HG03103 (cell line): ENCODE data around the gene IDI1.
"Not testable (repeated sequence)": the region's sequence is repeated elsewhere in the genome, so short reads cannot be mapped to it uniquely, and the experiment has no call there.

Experiments used
- ATAC-seq: cut with Tn5 transposase; IDR thresholded peaks from one replicate; pipeline ENCODE4 v1.9.1; 2021; ENCODE audit warnings: low read depth; ENCODE audit not compliant: unreplicated experiment

Gene IDI1

DNA sequence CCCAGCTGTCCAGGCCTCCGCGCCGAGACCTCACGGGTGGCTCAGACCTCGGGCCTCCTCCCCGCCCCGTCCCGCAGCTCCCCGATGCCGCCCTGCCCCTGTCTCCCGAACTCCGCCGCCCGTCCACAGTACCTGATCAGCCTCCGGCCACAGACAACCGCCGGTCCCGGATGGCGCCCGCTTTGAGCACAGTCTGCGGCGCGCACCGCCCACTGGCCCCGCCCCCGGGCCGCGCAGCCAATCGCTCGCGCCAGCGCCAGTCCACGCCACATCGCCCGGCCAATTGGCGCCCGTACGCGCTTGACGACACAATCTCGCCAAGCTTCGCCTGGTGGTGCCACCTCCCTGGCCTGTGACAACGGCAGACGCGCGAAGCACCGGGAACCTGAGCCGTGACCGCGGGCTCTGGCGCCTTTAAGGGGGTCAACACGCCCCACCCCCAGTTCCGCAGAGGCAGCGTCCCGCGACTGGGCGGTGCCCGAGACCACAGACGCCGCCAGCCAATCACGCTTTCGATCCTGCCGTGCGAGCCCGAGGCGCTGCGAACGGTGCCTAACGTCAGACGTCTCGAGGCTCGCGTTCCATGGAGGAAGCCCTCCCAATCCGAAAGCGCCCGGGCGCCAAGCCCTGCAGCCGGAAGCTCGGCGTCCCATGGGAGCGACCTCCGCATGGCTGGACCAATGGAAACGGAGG, at the start of gene IDI1:
Gene IDI1 (minus strand): TSS at position 388 of the 693 bp plus-strand sequence. CDS start 116 bp downstream, at position 272.
- peak; percentile 73 for ATAC-seq

DNA sequence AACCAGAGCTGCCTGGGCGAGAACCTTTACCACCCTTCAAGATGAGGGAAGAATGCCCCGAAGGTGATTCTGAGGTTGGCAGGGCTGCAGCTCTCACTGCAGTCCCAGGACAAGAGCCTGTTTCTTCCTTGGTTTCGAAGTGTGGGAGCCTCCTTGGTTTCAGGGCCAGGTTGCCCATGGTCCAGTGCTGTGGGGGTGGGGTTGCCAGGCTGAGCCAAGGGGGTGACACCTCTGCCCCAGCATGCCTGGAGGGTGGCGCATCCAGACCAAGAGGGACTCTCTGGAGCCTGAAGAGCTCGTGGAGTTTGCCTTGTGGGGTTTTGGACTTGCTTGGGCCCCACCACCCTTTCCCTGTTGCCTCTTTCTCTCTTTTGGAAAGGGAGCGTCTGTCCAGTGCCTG, 48.5 kb upstream of the IDI1 start:
- ATAC-seq: no peak

DNA sequence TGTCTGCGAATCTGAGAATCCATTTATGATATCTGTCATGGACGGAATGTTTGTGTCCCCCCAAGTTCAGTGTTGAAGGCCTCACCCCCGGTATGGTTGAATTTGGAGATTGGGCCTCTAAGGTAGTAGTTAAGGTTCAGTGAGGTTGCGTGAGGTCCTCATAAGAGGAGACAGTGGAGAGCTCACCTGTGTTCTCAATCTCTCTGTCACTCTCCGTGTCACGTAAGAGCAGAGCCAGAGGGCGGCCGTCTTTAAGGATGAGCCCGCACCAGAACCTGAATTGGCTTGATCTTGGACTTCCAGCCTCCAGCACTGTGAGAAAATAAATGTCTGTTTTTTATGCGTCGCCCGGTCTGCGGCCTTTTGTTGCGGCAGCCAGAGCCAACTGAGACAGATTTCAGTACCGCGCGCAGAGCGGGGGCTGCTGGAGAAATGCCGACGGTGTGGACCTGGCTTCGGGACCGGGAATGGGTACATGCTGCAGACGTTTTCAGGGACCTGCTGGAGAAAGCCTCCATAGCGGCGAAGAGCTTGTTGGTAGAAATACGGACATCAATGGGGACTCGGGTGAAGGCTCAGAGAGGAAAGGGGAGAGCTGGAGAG, 47.5 kb upstream of the IDI1 start:
- no peak for ATAC-seq

DNA sequence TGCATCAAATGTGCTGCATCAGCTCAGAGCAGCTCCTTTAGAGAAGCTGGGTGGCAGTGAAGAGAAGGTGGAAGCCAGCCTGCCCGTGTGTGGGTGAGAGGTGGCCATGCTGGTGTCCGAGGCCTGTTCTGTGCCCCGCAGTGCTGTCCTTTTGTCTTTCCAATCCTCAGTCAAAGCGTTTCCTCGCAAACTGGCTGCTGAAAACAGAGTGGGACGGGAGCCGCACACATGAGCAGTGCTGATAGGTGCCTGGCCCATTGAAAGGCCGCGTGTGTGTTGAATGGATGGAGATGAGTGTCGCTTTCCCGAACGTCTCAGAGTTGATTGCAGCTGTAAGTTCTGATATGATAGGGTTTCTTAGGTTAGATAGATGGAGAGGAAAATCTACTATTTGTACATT, 46.6 kb upstream of the IDI1 start:
- ATAC-seq: no peak

DNA sequence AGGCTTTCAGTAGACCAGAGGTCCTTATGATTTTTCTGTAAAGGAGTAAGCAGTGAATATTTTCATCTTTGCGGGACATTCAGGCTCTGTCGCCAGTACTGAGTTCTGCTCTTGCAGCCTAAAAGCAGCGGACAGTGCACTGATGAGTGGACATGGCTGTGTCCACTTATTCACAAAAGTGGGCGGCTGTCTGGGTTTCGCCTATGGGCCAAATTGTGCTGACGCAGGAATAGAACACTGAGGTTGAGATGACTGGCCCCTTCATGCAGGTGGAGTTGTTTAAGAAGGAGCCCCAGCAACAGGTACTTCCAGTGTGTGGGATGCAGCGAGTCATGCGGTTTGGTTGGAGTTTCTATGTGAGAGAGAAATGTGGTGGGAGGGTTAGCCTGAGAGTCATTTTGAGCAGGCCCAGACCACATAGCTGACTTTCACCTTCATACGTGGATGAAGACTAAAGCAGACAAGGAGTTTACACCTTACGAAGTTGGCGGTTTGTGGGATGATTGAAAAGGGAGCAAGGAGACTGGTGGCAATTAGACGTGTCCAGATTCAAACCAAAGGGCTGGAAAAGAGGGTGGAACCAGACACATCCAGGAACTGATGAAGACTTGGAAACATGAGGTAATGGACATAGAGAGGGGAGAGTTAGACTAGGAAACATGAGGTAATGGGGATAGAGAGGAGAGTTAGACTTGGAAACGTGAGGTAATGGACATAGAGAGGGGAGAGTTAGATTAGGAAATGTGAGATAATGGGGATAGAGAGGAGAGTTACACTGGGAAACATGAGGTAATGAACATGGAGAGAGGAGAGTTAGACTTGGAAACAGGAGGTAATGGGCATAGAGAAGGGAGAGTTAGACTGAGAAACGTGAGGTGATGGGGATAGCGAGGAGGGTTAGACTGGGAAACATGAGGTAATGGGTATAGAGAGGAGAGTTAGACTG, 45.5 kb upstream of the IDI1 start:
- ATAC-seq: no peak

DNA sequence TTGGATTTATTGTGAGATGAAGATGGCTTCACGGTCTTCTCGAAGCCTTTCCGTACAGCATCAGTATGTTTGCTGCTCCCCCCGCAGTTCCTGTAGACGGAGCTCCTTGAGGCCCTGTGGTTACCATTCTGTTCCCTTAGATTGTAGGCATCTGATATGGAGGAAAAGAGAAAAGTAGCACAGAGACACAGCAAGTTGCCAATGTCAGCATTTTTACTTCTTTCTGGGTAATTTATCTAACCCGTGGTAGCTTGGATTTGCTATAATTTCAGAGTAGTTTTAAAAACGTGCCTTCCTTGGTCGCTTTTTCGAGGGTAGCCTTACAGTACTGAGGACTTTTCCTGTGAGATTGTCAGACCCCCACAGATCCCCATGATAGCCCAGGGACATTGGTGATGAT, 44.8 kb upstream of the IDI1 start:
- ATAC-seq: no peak

DNA sequence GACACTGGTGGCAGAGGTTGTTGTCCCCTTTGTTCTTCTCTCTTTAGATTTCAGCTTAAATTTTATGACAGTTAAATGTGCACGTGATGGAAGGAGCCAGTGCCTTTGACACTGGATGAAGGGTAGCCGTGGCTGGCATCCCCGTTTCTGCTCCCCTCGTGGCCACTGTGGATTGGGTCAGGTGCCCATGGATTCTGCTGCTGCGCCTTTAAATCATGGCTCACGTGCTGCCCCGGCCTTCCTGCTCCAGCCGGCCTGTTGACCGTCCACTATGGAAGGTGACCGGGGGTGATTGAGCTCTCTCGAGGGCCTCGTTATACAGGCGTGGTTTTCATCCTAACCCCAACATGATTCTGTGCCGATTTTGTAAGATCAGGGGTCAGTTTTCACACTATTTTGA, 41.8 kb upstream of the IDI1 start:
- ATAC-seq: no peak

DNA sequence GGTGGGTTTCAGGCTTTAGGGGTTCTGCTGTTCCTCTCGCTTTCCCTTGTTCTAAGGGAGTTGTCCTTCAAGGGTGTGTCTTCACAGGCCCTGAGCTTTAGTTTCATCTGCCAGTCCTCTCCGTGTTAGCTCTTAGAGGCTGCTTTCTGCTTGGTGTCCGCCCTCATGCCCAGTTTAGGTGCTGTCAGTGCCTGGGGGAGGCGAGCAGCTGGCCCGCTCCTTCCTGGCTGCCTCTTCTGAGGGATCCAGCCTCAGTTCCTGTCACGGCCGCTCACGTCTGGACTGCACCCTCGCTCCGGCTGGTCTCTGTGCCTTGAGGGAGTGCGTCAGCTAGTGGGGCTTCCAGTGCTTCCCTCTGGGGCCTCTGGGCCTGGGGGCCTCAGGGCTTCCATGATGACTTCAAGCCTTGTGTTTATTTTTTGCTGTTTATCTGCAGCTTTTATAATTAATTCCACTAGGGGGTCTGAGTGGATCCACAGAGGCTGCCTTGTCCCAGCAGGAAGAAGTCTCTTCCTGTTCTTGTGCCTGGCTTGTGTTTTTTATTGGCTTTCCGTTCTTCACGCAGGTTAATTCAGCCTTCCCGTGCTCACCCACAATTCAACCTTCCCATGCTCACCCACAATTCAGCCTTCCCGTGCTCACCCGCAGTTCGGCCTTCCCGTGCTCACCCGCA, 40.2 kb upstream of the IDI1 start:
- ATAC-seq: no peak

DNA sequence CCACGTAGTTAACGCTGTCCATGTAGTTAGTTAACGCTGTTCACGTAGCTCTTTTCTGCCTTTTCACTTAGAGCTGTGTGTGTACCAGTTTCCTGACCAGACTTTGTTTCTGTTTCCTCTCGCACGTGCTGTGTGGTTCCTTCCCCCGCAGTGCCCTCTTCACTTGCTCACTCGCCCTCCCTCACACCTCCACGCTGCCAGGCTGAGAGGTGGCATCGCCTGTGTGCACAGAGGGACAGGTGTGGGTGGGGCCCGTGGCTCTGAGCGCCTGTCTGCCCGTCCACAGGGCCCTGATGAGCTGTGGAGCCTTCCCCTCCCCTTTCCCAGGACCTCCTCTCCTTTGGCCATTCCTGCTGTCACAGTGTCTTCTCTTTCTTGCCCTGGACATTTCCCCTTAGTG, 37.9 kb upstream of the IDI1 start:
- ATAC-seq: no peak

DNA sequence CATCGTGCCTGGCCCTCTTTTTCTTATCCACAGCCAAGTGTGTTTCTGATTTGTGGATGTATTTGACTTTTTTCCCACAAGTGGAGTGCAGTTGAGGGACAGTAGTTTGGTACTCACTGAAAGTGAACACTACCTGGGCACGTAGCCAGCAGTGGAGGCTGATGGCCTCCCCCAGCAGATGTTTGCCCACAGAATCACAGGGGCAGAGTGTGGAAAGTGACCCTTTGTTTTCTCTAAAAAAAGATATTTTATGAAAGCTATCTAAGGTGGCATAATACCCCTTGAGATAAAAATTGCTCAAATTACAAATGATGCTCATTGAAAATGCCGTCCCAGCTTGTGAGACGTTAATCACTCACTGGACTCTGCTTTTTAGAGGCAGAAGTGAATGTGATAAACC, 36.3 kb upstream of the IDI1 start:
- ATAC-seq: no peak

DNA sequence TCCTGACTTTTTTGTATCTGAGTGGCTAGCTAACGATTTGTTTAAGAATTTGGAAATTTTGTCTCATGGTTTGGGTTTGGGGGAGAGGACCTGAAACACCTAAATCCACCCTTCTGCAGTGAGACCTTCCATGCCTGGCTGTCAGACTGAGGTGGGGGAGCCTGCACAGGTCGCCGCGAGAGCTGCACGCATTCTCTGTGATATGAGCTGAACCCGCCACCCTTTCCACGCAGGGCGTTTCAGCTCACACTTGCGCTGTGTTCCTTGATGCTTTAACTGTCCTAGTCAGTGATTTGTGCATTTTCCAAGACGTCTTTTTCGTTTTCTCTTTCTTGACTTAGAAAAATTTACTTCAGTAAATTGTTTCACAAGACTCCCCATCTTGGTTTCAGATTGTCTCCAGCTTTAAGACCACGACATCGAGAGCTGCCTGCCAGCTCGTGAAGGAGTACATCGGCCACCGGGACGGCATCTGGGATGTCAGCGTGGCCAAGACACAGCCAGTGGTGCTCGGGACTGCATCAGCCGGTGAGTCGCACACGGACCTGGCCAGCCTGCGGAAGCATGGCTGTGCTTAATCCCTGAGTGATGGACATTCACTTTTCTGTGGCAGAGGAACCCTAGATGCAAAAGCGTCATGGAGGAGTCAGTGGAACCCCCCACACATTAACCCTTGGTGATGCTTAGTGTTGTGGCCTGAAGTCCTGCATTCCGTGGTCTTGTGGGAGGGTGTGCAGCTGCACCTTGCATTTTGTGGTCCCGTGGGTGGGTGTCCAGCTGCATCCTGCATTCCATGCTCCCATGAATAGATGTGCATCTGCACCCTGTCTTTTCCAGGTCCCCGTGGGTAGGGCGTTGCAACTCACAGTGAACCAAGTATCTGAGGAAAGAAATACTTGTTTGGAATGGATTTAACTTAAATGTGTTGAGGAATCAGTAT, 35.4 kb upstream of the IDI1 start:
- ATAC-seq: no peak

DNA sequence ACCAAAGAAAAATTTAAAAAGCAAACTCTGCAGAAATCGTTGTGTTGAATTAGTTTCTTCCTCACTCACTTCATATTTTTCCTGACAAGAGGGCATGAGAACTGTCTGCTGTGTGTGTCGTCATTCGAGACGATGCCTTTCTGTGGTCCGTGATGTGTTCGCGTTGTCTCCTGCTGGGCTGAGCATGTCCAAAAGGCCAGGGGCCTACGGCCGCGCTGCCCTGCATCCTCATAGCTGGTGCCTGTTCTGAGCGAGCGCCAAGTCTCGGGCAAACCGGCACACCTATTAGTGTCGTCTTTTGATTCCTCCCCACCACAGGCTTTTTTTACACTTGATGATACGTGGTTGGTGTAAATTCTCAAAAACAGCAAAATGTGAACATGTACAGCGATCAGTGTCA, 34.7 kb upstream of the IDI1 start:
- ATAC-seq: no peak

DNA sequence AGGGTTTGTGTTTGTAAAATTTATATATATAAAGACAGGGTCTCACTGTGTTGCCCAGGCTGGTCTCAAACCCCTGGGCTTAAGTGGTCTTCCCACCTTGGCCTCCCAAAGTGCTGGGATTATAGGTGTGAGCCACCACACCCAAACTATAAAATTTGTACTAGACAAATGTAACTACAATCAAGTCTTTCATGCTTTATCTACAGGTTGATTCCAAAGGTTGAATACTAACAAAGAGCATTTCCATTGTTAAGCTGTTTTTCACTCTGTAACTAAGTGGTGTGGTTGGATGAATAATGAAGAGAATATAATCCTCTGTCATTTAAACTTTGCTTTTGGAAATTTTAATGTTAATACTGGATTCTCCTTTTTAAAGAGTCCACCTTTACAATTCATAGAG, 29.7 kb upstream of the IDI1 start:
- ATAC-seq: no peak

DNA sequence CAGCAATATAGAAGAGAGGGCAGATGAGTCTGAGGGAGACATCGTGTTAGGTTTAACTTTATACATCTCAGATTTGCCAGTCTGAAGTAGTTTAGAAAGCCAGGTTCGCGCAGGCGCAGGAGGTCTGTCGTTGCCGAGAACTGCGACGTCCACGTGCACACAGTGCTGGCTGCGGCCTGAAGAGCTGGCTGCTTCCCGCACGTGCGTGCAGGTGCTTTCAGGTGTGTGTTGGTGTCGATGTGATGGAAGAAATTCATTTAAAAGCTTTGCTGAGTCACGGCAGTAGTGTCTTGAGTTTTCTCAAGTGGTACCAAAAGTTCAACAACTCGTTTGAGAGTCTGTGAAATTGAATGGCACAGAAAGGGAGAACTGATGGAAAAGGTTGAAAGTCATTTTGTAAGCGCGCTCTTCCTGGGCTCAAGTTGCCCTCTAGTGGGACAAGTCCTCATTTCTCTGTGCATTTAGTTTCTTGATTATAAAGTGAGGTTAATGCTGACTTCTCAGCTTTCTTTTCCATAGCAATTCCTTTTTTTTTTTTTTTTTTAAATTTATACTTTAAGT, 25.9 kb upstream of the IDI1 start:
- ATAC-seq: no peak

DNA sequence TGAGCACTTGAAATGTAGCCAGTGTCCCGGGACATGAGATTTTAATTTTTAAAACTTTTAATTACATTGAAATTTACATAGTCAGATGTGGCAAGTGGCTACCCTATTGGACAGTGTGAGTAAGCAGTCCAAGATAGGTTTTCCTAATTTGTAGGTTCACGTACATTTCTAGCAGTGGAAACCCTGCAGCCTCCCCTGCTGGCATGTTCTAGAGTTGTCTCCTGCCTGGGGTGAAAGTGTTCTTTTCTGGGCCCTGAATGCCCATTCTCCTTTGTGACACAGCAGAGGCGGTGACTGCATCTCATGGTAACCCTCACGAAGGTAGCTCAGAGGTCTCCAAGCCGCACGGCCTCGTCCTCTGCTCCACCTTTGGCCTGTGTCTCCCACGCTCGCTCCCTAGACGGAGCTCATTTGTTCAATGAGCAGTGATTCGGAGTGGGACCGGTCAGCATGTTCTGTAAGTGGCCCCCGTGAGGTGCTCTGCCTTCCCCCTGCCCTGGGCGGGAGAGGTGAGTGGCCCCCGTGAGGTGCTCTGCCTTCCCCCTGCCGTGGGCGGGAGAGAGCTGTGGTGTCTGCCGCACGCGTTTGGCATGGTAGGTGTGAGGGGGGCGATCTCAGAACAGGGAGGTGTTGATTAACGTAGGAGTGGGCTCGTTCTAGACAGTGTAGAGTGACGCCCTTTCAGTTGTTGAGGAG, 25.3 kb upstream of the IDI1 start:
- ATAC-seq: no peak

DNA sequence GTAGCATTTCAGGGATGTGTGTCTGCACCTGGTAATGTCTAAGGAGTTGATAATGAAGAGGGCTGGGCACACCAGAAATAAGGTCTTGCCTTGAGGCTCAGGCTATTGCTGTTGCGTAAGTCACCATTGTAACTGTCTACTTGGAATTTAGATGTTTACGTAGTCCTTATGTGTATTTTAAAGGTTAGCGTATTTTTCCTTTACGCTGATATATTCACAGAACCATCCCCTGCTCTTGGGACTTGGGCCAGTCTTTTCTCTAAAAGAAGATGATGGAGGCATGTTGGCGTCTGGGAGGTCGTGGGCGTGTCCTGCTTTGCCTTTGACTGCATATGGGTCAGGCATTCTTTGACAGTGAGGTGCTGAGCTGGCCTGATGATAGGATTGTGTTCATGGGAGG, 22.0 kb upstream of the IDI1 start:
- no peak for ATAC-seq

DNA sequence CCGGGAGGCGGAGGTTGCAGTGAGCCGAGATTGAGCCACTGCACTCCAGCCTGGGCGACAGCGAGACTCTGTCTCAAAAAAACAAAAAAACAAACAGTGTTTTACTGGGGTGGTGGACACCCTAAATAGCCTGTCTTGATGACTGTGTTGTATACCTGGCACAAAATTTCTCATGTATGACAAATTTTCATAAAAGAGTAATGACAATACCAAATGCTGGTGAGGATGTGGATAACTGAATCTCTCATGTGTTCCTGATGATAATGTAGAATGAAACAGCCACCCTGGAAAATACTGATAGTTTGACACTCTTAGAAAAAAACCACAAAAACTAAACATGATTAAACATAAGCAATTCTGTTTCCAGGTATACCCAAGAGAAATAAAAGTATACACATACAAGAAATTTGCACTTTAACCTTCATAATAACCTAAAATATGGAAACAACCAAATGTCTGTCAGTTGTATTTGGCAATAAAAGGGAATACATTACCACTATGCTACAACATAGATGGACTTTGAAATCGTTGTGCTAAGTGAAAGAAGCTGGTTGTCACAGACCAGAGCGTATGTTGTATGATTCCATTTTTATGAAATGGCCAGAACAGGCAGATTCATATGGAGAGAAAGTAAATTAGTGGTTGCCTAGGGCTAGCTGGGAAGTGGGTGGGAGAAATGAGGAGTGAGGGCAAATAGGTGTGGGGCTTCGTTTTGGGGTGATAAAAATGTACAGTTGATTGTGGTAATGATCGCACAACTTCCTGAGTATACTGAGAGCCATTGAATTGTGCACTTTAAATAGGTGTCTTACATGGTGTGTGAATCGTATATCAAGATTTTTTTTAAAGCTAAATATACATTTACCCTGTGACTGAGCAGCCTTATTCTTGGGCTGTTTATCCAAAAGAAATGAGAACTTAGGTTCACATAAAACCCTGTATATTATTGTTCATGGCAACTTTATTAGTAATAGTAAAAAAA, 19.8 kb upstream of the IDI1 start:
- no peak for ATAC-seq

DNA sequence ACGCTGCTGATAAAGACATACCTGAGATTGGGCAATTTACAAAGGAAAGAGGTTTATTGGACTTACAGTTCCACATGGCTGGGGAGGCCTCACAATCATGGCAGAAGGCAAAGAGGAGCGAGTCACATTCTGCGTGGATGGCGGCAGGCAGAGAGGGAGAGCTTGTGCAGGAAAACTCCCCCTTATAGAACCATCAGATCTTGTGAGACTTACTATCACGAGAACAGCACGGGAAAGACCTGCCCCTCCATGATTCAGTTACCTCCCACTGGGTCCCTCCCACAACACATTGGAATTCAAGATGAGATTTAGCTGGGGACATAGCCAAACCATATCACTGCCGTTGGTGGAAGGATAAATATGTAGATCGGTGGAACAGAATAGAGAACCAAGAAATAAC, 17.8 kb upstream of the IDI1 start:
- not testable (repeated sequence) for ATAC-seq
